HepG2 (cell line): ENCODE results near the gene RAB15. TPM values are rescaled to one million over a fixed set of nuclear protein-coding genes. Genes with fewer than 3 reads are reported as not detected.

Source experiments
- ATAC-seq: fragments of 200-7000 bp; cut with Tn5 transposase; 3 replicates; pipeline ENCODE4 v1.9.1; 2020; ENCODE audit warnings: mild to moderate bottlenecking, moderate library complexity
- BruUV-seq: library from RNA; stranded (reverse); fragments of 400-500 nt; replicated peaks from 2 replicates; lab custom pipeline; 2021; lab: Mats Ljungman, UMichigan
- CTCF ChIA-PET: fragments of 300-600 bp; formaldehyde crosslinking; extraction: SDS; loops from one replicate; lab custom pipeline; 2021; ENCODE audit warnings: low total read pairs, inconsistent platforms, low intra/inter-chr PET ratio; lab: Yijun Ruan, JAX
- POLR2A ChIA-PET: fragments of 350-600 bp; sonication (Branson Sonifier 250); formaldehyde crosslinking; loops from one replicate; lab custom pipeline; 2020; ENCODE audit warnings: antibody characterized with exemption, inconsistent platforms; lab: Yijun Ruan, JAX
- DNase-seq: peaks from one replicate; pipeline ENCODE4 v3.0.0-alpha.2; 2015; ENCODE audit warnings: low spot score
- FAIRE-seq: peaks from 3 replicates; lab custom pipeline; 2011; peaks lifted over from hg19 to GRCh38; lab: Jason Lieb, UNC
- H2AFZ ChIP-seq: one replicate; pipeline ENCODE4 v1.6.1; 2011; ENCODE audit warnings: low read length, inconsistent platforms
- H3K27ac ChIP-seq: fragments of 300-600 bp; 3 replicates; pipeline ENCODE4 v1.8.0; 2011; ENCODE audit warnings: mixed run types, mild to moderate bottlenecking, mixed read lengths, low read length, inconsistent platforms; ENCODE audit not compliant: insufficient read depth; ENCODE audit errors: extremely low read length
- H3K27me3 ChIP-seq, 2 experiments: fragments of 200-600 bp in 1 of 2; 2 replicates in 1 of 2; 3 replicates in 1 of 2; pipeline versions ENCODE4 v1.6.0 to v1.8.0; 2011; ENCODE audit warnings: low read length in 2 of 2, mild to moderate bottlenecking in 2 of 2, moderate library complexity in 2 of 2, inconsistent platforms in 1 of 2; ENCODE audit not compliant: insufficient read depth in 2 of 2, control insufficient read depth in 1 of 2
- H3K36me3 ChIP-seq, 2 experiments: fragments of 200-600 bp in 1 of 2; replicated peaks in 1 of 2; 2 replicates in 1 of 2; 3 replicates in 1 of 2; pipeline versions ENCODE4 v1.5.1 to v1.8.0; 2011; ENCODE audit warnings: low read length in 2 of 2, inconsistent platforms in 1 of 2; ENCODE audit not compliant: insufficient read depth in 2 of 2, control insufficient read depth in 1 of 2
- H3K4me1 ChIP-seq: 2 replicates; pipeline ENCODE4 v1.5.1; 2012; ENCODE audit warnings: low read length, inconsistent platforms; ENCODE audit not compliant: insufficient read depth
- H3K4me2 ChIP-seq: 2 replicates; pipeline ENCODE4 v1.6.0; 2011; ENCODE audit warnings: low read depth, low read length, inconsistent platforms
- H3K4me3 ChIP-seq, 3 experiments: fragments of 200-600 bp in 1 of 3; sonication (generic), shearing (Covaris generic) in 1 of 3; replicated peaks in 1 of 3; 2 replicates each; pipeline ENCODE4 v1.5.1; 2011 to 2016; ENCODE audit warnings: low read length in 3 of 3, inconsistent platforms in 2 of 3, low read depth in 2 of 3, mild to moderate bottlenecking in 2 of 3, control low read depth in 1 of 3, mixed read lengths in 1 of 3; ENCODE audit not compliant: insufficient read depth in 1 of 3
- H3K79me2 ChIP-seq: one replicate; pipeline ENCODE4 v1.6.1; 2011; ENCODE audit warnings: low read length, inconsistent platforms; ENCODE audit not compliant: insufficient read depth
- H3K9ac ChIP-seq: 2 replicates; pipeline ENCODE4 v1.6.0; 2011; ENCODE audit warnings: mild to moderate bottlenecking, low read depth, low read length, inconsistent platforms; ENCODE audit not compliant: insufficient read depth
- H3K9me3 ChIP-seq: 2 replicates; pipeline ENCODE4 v1.5.1; 2012; ENCODE audit warnings: mild to moderate bottlenecking, low read length
- H4K20me1 ChIP-seq: 2 replicates; pipeline ENCODE4 v1.6.0; 2011; ENCODE audit warnings: inconsistent platforms, mild to moderate bottlenecking, low read length, moderate library complexity; ENCODE audit not compliant: insufficient read depth
- HDAC2 ChIP-seq: sonication (generic); formaldehyde crosslinking; IDR thresholded peaks from 2 replicates; pipeline ENCODE4 v1.4.0; 2020; ENCODE audit warnings: missing genetic modification reagents
- NCOA2 ChIP-seq: sonication (generic); formaldehyde crosslinking; IDR thresholded peaks from 2 replicates; pipeline ENCODE4 v1.8.0; 2022; ENCODE audit warnings: inconsistent platforms
- NFE2 ChIP-seq: sonication (generic); formaldehyde crosslinking; IDR thresholded peaks from 2 replicates; pipeline ENCODE4 v1.4.0; 2020; ENCODE audit warnings: missing genetic modification reagents
- NR1H2 ChIP-seq: sonication (generic); formaldehyde crosslinking; IDR thresholded peaks from 2 replicates; pipeline ENCODE4 v1.8.1; 2022; ENCODE audit warnings: low read depth, missing genetic modification reagents, borderline replicate concordance
- PPARG ChIP-seq: conservative IDR thresholded peaks from 2 replicates; pipeline ENCODE4 v1.6.1; 2016; ENCODE audit warnings: missing biosample characterization, missing genetic modification reagents
- SIX1 ChIP-seq: sonication (generic); formaldehyde crosslinking; IDR thresholded peaks from 2 replicates; pipeline ENCODE4 v1.4.0; 2020; ENCODE audit warnings: missing genetic modification reagents, borderline replicate concordance
- SIX4 ChIP-seq: sonication (generic); formaldehyde crosslinking; IDR thresholded peaks from 2 replicates; pipeline ENCODE4 v1.4.0; 2020; ENCODE audit warnings: missing genetic modification reagents
- SOX13 ChIP-seq, 3 experiments: fragments of 450-650 bp in 1 of 3; sonication (generic) in 1 of 3; formaldehyde crosslinking in 1 of 3; IDR thresholded peaks in 2 of 3; conservative IDR thresholded peaks in 1 of 3; 2 replicates each; pipeline versions ENCODE4 v1.5.0 to v1.6.1; 2016 to 2020; ENCODE audit warnings: antibody characterized with exemption in 1 of 3, mild to moderate bottlenecking in 1 of 3, missing compliant biosample characterization in 1 of 3, missing genetic modification reagents in 1 of 3, moderate library complexity in 1 of 3
- SOX5 ChIP-seq: IDR thresholded peaks from 2 replicates; pipeline ENCODE4 v1.6.1; 2016; ENCODE audit warnings: borderline replicate concordance
- TEAD3 ChIP-seq: optimal IDR thresholded peaks from 2 replicates; pipeline ENCODE3; 2016; ENCODE audit warnings: borderline replicate concordance
- ZNF264 ChIP-seq: sonication (generic); formaldehyde crosslinking; IDR thresholded peaks from 2 replicates; pipeline ENCODE4 v1.4.0; 2020; ENCODE audit warnings: missing genetic modification reagents
- WGBS: methylation state at CpG from one replicate; pipeline ENCODE4 v1.1.6; 2017; ENCODE audit warnings: low lambda C conversion rate; 5-methylcytosine and 5-hydroxymethylcytosine counted together
- in situ Hi-C: cut with HindIII; loops from 2 replicates; pipeline ENCODE4 v1.10.0; 2017; ENCODE audit warnings: low pct_unique_long_range_greater_than_20kb; ENCODE audit not compliant: extremely low pct_ligation_motif_present
- intact Hi-C: fragments of 100-400 bp; cut with micrococcal nuclease; formaldehyde crosslinking; loops from one replicate; pipeline ENCODE4 v1.10.0; 2022; ENCODE audit not compliant: unreplicated experiment
- polyA plus RNA-seq, 8 experiments: library from polyadenylated mRNA; depleted of rRNA in 3 of 8; stranded (reverse) in 7 of 8; unstranded in 1 of 8; fragments of >200 nt; fragmentation: Illumina TruSeq in 4 of 8; extraction: Trizol in 4 of 8; gene quantifications; 2 replicates each; pipeline versions ENCODE4 v1.2.1 to v1.2.3, GENCODE V29; 2011 to 2016; ENCODE audit warnings: low read depth in 4 of 8, missing spikeins in 1 of 8, mixed read lengths in 1 of 8; ENCODE audit not compliant: insufficient read depth in 1 of 8
- total RNA-seq, 5 experiments: library from RNA; depleted of rRNA; stranded (reverse); fragments of >200 nt; fragmentation: Illumina TruSeq; extraction: Trizol; gene quantifications; 2 replicates each; pipeline ENCODE4 v1.2.3, GENCODE V29; 2016; ENCODE audit warnings: low read depth in 1 of 5
- TF ChIP-seq, protein P1 (sequence below): sonication (generic); formaldehyde crosslinking; IDR thresholded peaks from 2 replicates; pipeline ENCODE4 v1.4.0; 2020; ENCODE audit warnings: missing genetic modification reagents

Gene RAB15
- total and polyA plus RNA-seq, 2 of the 13 experiments (the other 11 are each of a cell fraction or from before 2014, with no cell fraction given), result 7.4 to 18.5 TPM

DNA sequence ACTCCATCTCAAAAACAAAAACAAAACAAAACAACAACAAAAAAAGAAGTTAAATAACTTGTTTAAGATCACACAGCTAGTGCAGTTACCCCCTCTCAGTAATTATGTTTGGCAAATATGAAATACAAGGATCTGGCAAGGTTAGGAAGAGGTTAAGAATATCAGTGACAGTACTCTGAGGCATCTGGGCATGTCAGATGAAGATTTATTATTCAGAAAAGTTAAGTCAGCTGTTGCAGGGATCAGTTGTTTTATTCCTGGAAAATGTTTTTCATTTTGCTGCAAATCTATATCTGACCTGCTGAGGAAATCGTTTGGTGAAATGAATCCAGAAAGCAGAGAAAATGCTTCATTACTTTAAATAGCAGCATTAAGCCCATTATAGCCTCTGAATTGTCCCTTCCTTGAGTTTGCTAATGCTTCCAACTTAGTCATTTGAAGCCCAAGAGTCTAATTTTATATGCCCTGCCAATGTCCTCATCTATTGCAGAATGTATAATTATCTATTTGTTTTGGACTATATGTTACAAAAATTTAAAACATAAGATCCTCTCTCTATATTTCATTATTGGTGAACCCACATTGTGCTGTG is 37.7 kb downstream of the RAB15 start:
- Histone ChIP-seq H3K27ac (no peak overlapping the region), H3K4me2 (no peak overlapping the region), H3K79me2 (no peaks in the 10 kb centered on the region), H3K4me1 (peaks cover 59% of the 10 kb centered on the region), H3K27me3 (no peaks in the 10 kb centered on the region), H3K4me3 (no peak overlapping the region), H2AFZ (no peak overlapping the region), H3K9ac (no peak overlapping the region), H3K9me3 (no peaks in the 10 kb centered on the region), H3K36me3 (peaks cover 3 to 12% of the 10 kb centered on the region in 2 experiments; a peak in 4 of 5 replicates), H4K20me1 (no peaks in the 10 kb centered on the region; the same call in 1 of the 2 replicates)
- BruUV-seq, result TSS peak; percentile 36
- ATAC-seq (no peak), DNase-seq (no peak), FAIRE-seq (no peak)
- 78% methylated on average over 1 of the region's 1 CpG for WGBS
- intact Hi-C loops, result loop anchor here (10.0 kb wide), 1 partner anchor 230 kb away; the partner anchor contains the start of gene PLEKHG3
- ChIA-PET CTCF (no interaction called here), POLR2A (no interaction called here)
- in situ Hi-C loops, result no loop called here
- no peak for TF ChIP-seq SIX4 (CRISPR knock-in tag)

DNA sequence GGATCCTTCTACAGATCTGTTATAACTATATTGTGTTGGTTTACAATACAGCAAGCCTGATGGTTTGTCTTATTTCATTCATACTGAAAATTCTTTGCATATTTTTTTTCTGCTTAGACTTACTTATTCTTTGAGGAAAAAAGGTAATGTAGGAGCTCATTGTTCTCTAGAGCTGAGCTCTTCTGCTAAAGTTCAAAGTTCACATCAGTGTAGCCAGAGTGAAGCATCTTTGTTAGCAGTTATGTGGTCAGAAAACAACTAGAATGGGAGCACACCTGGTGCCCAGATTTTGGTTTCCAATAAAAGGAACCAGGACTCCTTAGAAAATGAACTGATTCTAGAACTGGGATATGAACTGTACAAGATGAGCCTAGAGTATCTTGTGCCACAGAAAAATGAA is 39.9 kb downstream of the RAB15 start:
- intact Hi-C loops, result loop anchor here (10.0 kb wide), 1 partner anchor 227 kb away; the partner anchor contains the start of gene PLEKHG3
- no peaks in the 10 kb centered on the region for H4K20me1 ChIP-seq
- FAIRE-seq (no peak), DNase-seq (peak; percentile 81), ATAC-seq (peak; percentile 77)
- in situ Hi-C loops, result no loop called here
- no peaks in the 10 kb centered on the region for H3K27me3 ChIP-seq
- H3K9ac ChIP-seq, result no peak overlapping the region
- peaks cover 10 to 25% of the 10 kb centered on the region in 2 experiments for H3K36me3 ChIP-seq
- BruUV-seq, result no TSS peak
- H3K27ac ChIP-seq, result peak overlapping the region; percentile 28
- CTCF ChIA-PET, result no interaction called here
- POLR2A ChIA-PET, result interaction anchor here (0.6 to 2.0 kb wide), 6 partner anchors 10 to 226 kb away, joined by 3 to 20 read pairs (median 5); partner anchors contain the start of genes CHURC1 and GPX2
- no peak overlapping the region for H2AFZ ChIP-seq
- no peaks in the 10 kb centered on the region for H3K9me3 ChIP-seq
- H3K4me1 ChIP-seq, result peaks cover 39% of the 10 kb centered on the region
- H3K4me2 ChIP-seq, result no peak overlapping the region; the same call in 1 of the 2 replicates
- H3K4me3 ChIP-seq, result no peak overlapping the region
- no peaks in the 10 kb centered on the region for H3K79me2 ChIP-seq
- no peak for TF ChIP-seq NR1H2 (CRISPR knock-in tag)
- TF ChIP-seq HDAC2 (CRISPR knock-in tag), result 0 out of 2 replicates have a peak, but pooled peaks have one; percentile 18
- TF ChIP-seq SOX5 (CRISPR knock-in tag), result peak; percentile 76; the same call in 1 of the 2 replicates
- no peak for TF ChIP-seq SOX13 (IDR thresholded peaks at IDR 0.05)
- TF ChIP-seq SOX13 (CRISPR knock-in tag; conservative IDR thresholded peaks at IDR 0.05 in 1 of 2, IDR thresholded peaks at IDR 0.05 in 1 of 2), result peak in 1 of 2 experiments; percentile 84; a peak in 2 of 4 replicates
- TF ChIP-seq ZNF264 (CRISPR knock-in tag), result no peak
- 0 out of 2 replicates have a peak, but pooled peaks have one; percentile 15 for TF ChIP-seq PPARG (CRISPR knock-in tag)
- TF ChIP-seq, protein P1, sequence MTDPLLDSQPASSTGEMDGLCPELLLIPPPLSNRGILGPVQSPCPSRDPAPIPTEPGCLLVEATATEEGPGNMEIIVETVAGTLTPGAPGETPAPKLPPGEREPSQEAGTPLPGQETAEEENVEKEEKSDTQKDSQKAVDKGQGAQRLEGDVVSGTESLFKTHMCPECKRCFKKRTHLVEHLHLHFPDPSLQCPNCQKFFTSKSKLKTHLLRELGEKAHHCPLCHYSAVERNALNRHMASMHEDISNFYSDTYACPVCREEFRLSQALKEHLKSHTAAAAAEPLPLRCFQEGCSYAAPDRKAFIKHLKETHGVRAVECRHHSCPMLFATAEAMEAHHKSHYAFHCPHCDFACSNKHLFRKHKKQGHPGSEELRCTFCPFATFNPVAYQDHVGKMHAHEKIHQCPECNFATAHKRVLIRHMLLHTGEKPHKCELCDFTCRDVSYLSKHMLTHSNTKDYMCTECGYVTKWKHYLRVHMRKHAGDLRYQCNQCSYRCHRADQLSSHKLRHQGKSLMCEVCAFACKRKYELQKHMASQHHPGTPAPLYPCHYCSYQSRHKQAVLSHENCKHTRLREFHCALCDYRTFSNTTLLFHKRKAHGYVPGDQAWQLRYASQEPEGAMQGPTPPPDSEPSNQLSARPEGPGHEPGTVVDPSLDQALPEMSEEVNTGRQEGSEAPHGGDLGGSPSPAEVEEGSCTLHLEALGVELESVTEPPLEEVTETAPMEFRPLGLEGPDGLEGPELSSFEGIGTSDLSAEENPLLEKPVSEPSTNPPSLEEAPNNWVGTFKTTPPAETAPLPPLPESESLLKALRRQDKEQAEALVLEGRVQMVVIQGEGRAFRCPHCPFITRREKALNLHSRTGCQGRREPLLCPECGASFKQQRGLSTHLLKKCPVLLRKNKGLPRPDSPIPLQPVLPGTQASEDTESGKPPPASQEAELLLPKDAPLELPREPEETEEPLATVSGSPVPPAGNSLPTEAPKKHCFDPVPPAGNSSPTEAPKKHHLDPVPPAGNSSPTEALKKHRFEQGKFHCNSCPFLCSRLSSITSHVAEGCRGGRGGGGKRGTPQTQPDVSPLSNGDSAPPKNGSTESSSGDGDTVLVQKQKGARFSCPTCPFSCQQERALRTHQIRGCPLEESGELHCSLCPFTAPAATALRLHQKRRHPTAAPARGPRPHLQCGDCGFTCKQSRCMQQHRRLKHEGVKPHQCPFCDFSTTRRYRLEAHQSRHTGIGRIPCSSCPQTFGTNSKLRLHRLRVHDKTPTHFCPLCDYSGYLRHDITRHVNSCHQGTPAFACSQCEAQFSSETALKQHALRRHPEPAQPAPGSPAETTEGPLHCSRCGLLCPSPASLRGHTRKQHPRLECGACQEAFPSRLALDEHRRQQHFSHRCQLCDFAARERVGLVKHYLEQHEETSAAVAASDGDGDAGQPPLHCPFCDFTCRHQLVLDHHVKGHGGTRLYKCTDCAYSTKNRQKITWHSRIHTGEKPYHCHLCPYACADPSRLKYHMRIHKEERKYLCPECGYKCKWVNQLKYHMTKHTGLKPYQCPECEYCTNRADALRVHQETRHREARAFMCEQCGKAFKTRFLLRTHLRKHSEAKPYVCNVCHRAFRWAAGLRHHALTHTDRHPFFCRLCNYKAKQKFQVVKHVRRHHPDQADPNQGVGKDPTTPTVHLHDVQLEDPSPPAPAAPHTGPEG (CRISPR knock-in tag), result no peak
- TF ChIP-seq TEAD3 (CRISPR knock-in tag), result peak; percentile 22
- no peak for TF ChIP-seq SIX1 (CRISPR knock-in tag)
- peak; percentile 16; the same call in 1 of the 2 replicates for TF ChIP-seq NCOA2 (CRISPR knock-in tag)
- no peak for TF ChIP-seq NFE2
